GM12878 (cell line): ENCODE measurements around the gene SEPTIN10.

Experiments used
- SP1 ChIP-seq: IDR thresholded peaks from one replicate; pipeline ENCODE4 v1.6.1; 2011; ENCODE audit warnings: low read depth, low read length
- TARDBP ChIP-seq: IDR thresholded peaks from 2 replicates; pipeline ENCODE4 v1.6.1; 2016; ENCODE audit warnings: borderline replicate concordance
- TF ChIP-seq, protein P1 (sequence below): fragments of 450-650 bp; conservative IDR thresholded peaks from 2 replicates; pipeline ENCODE4 v1.6.1; 2017; ENCODE audit warnings: mild to moderate bottlenecking, moderate library complexity

DNA sequence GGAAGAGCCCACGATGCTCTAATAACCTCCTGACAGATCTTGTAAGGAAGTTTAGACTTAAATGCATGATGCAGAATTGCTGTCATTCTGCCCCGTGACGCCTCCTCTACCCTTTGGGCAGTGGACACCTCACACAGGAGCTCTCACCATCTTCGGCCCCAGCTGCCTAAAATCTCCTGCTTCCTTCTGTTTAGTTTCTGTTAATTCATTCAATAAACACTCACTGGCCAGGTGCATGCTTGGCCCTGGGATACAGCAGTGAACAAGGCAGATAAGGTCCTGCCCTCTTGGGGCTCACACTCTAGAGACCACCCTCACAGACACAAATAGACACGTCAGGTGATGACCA lies 81.1 kb downstream of the SEPTIN10 start:
- TF ChIP-seq, protein P1, sequence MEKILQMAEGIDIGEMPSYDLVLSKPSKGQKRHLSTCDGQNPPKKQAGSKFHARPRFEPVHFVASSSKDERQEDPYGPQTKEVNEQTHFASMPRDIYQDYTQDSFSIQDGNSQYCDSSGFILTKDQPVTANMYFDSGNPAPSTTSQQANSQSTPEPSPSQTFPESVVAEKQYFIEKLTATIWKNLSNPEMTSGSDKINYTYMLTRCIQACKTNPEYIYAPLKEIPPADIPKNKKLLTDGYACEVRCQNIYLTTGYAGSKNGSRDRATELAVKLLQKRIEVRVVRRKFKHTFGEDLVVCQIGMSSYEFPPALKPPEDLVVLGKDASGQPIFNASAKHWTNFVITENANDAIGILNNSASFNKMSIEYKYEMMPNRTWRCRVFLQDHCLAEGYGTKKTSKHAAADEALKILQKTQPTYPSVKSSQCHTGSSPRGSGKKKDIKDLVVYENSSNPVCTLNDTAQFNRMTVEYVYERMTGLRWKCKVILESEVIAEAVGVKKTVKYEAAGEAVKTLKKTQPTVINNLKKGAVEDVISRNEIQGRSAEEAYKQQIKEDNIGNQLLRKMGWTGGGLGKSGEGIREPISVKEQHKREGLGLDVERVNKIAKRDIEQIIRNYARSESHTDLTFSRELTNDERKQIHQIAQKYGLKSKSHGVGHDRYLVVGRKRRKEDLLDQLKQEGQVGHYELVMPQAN: no peak
- TF ChIP-seq TARDBP (no peak), SP1 (no peak)
